GM13977 (cell line): ENCODE measurements around the gene BMPR2.
"Not testable (repeated sequence)": the region's sequence is repeated elsewhere in the genome, so short reads cannot be mapped to it uniquely, and the experiment has no call there.

Experiments used
- DNase-seq: peaks from one replicate; pipeline ENCODE4 v3.0.0; 2012; ENCODE audit warnings: low spot score
- CTCF ChIP-seq: IDR thresholded peaks from 2 replicates; pipeline ENCODE4 v1.5.1; 2012; ENCODE audit warnings: mild to moderate bottlenecking, control low read depth; ENCODE audit not compliant: insufficient read depth; ENCODE audit errors: extremely low read depth, missing control alignments
- in situ Hi-C: fragments of 300-500 bp; cut with MboI; formaldehyde crosslinking; loops from one replicate; pipeline ENCODE4 v1.12.0; 2022; ENCODE audit warnings: low sequenced_read_pairs, low pct_unique_long_range_greater_than_20kb, mixed read lengths, inconsistent platforms; ENCODE audit not compliant: unreplicated experiment

Gene BMPR2

GRCh38 chr2:202494300-202495229 lies 118.4 kb downstream of the BMPR2 start:
- no peak for DNase-seq
- in situ Hi-C loops: no loop called here
- no peak for TF ChIP-seq CTCF

- in situ Hi-C loops: no loop called here
- TF ChIP-seq CTCF: no peak
- no peak for DNase-seq
These were observed 119.1 kb downstream of the BMPR2 start for GRCh38 chr2:202495230-202495604.

- in situ Hi-C loops, DNase-seq: not testable (repeated sequence)
These were observed 120.8 kb downstream of the BMPR2 start for GRCh38 chr2:202496835-202497472.

- in situ Hi-C loops, DNase-seq: not testable (repeated sequence)
These were observed 121.3 kb downstream of the BMPR2 start for GRCh38 chr2:202497473-202497866.

GRCh38 chr2:202499841-202500240 lies 123.7 kb downstream of the BMPR2 start:
- DNase-seq, in situ Hi-C loops: not testable (repeated sequence)

- DNase-seq, in situ Hi-C loops: not testable (repeated sequence)
These were observed 127.1 kb downstream of the BMPR2 start for GRCh38 chr2:202503276-202503675.

- TF ChIP-seq CTCF: no peak
- in situ Hi-C loops: no loop called here
- no peak for DNase-seq
These were observed 132.6 kb downstream of the BMPR2 start for GRCh38 chr2:202508686-202509085.

GRCh38 chr2:202510911-202511310 lies 134.8 kb downstream of the BMPR2 start:
- in situ Hi-C loops: no loop called here
- no peak for DNase-seq
- no peak for TF ChIP-seq CTCF
